ENCODE data around the gene TBC1D22A. TPM values are rescaled to one million over a fixed set of nuclear protein-coding genes. Genes with fewer than 3 reads are reported as not detected.

Gene TBC1D22A
- total and polyA plus RNA-seq, 2 donors (not counting 3 experiments of a cell fraction or from before 2014, with no cell fraction given): 26.1 to 32.4 TPM

- H3K9me1 ChIP-seq (replicated peaks; ENCODE audit: control insufficient read depth, extremely low read depth, insufficient read depth, low read length): no peaks in the 10 kb centered on the region
- intact Hi-C loops (cut with micrococcal nuclease): no loop called here
- H2AFZ ChIP-seq (ENCODE audit: low read depth, low read length): no peak overlapping the region
- no peaks in the 10 kb centered on the region for H3K79me2 ChIP-seq (ENCODE audit: control insufficient read depth, insufficient read depth, low read length)
- CTCF ChIA-PET: no interaction called here
- H3K4me3 ChIP-seq (replicated peaks in 1 of 3; ENCODE audit: insufficient read depth in 1 of 3, low read depth in 1 of 3, low read length in 3 of 3): no peak overlapping the region
- TF ChIP-seq JUN (IDR thresholded peaks at IDR 0.05; ENCODE audit: borderline replicate concordance, insufficient read depth, insufficient read length, low read depth): no peak
- no peak for TF ChIP-seq POLR2A (IDR thresholded peaks at IDR 0.05; ENCODE audit: low read depth, low read length)
- no peak for TF ChIP-seq MAX (IDR thresholded peaks at IDR 0.05; ENCODE audit: insufficient read depth, insufficient read length)
- TF ChIP-seq FOS (IDR thresholded peaks at IDR 0.05; ENCODE audit: borderline replicate concordance, insufficient read depth, low read length): no peak
- TF ChIP-seq POLR2AphosphoS5 (IDR thresholded peaks at IDR 0.05; ENCODE audit: insufficient read depth, low read depth, low read length): no peak
- no peak for TF ChIP-seq GATA2 (IDR thresholded peaks at IDR 0.05; ENCODE audit: insufficient read depth, insufficient read length, low read depth, low read length)
- TF ChIP-seq EZH2 (IDR thresholded peaks at IDR 0.05; ENCODE audit: borderline replicate concordance, low read depth, low read length, severe bottlenecking): no peak
- TF ChIP-seq MYC (IDR thresholded peaks at IDR 0.05; ENCODE audit: low read depth, low read length): no peak
- no peak for TF ChIP-seq CTCF (IDR thresholded peaks at IDR 0.05; ENCODE audit: extremely low read depth in 1 of 2, insufficient read depth in 1 of 2, low read depth in 1 of 2, low read length in 2 of 2)
- DNase-seq (ENCODE audit: low read depth, low spot score) (no peak), FAIRE-seq (no peak)
- POLR2A ChIA-PET: no interaction called here
- no TSS peak for BruUV-seq (replicated peaks)
- no peak overlapping the region for H3K9ac ChIP-seq (replicated peaks; ENCODE audit: extremely low read depth, insufficient read depth, low read length)
- no peaks in the 10 kb centered on the region for H3K27me3 ChIP-seq (ENCODE audit: control insufficient read depth in 2 of 2, insufficient read depth in 2 of 2, low read length in 2 of 2)
- H3K27ac ChIP-seq (ENCODE audit: insufficient read depth, low read depth, low read length): no peak overlapping the region
- H3K4me1 ChIP-seq (ENCODE audit: control insufficient read depth, extremely low read depth, insufficient read depth, low read length): no peaks in the 10 kb centered on the region
- H3K9me3 ChIP-seq (replicated peaks; ENCODE audit: control insufficient read depth, insufficient read depth, low read length): no peaks in the 10 kb centered on the region
- no peak overlapping the region for H3K4me2 ChIP-seq (ENCODE audit: insufficient read depth, low read length)
- H3K36me3 ChIP-seq (ENCODE audit: control insufficient read depth in 2 of 2, extremely low read depth in 1 of 2, insufficient read depth in 2 of 2, low read length in 2 of 2): no peaks in the 10 kb centered on the region
- dilution Hi-C loops (cut with MboI; ENCODE audit: extremely low pct_ligation_motif_present, low sequenced_read_pairs): no loop called here
- H4K20me1 ChIP-seq (replicated peaks; ENCODE audit: control insufficient read depth, extremely low read depth, insufficient read depth, low read length): no peaks in the 10 kb centered on the region
These were observed 430.4 kb downstream of the TBC1D22A start for GRCh38 chr22:47192651-47193437.
